ENCODE data around the gene RUFY4.

Gene RUFY4

GRCh38 chr2:218068721-218069334 is at the start of gene RUFY4:
Gene RUFY4, plus strand, starts transcription at chr2:218069253. Its CDS starts 1,353 bp downstream, at chr2:218070606.
- peak; percentile 50 to 62 for DNase-seq

GRCh38 chr2:218019411-218020060 is 49.5 kb upstream of the RUFY4 start:
- no peak for DNase-seq

GRCh38 chr2:218020281-218020680 is 48.8 kb upstream of the RUFY4 start:
- no peak for DNase-seq

GRCh38 chr2:218020966-218021535 is 48.0 kb upstream of the RUFY4 start:
- DNase-seq = no peak

- no peak for DNase-seq
Measured at GRCh38 chr2:218021536-218022071, 47.4 kb upstream of the RUFY4 start.

GRCh38 chr2:218022131-218022850 is 46.8 kb upstream of the RUFY4 start:
- DNase-seq = no peak

GRCh38 chr2:218022851-218023530 is 46.1 kb upstream of the RUFY4 start:
- no peak for DNase-seq

- no peak for DNase-seq
Measured at GRCh38 chr2:218023636-218024035, 45.4 kb upstream of the RUFY4 start.

GRCh38 chr2:218024336-218024735 is 44.7 kb upstream of the RUFY4 start:
- DNase-seq = no peak

- no peak for DNase-seq
Measured at GRCh38 chr2:218024871-218025270, 44.2 kb upstream of the RUFY4 start.

GRCh38 chr2:218026244-218026643 is 42.8 kb upstream of the RUFY4 start:
- no peak for DNase-seq

GRCh38 chr2:218026676-218027425 is 42.2 kb upstream of the RUFY4 start:
- DNase-seq = no peak

GRCh38 chr2:218027426-218028188 is 41.4 kb upstream of the RUFY4 start:
- DNase-seq = no peak

GRCh38 chr2:218028189-218028495 is 40.9 kb upstream of the RUFY4 start:
- no peak for DNase-seq

- no peak for DNase-seq
Measured at GRCh38 chr2:218028562-218029348, 40.3 kb upstream of the RUFY4 start.

GRCh38 chr2:218029366-218030360 is 39.4 kb upstream of the RUFY4 start:
- no peak for DNase-seq

- no peak for DNase-seq
Measured at GRCh38 chr2:218030409-218031195, 38.5 kb upstream of the RUFY4 start.

GRCh38 chr2:218031261-218031660 is 37.8 kb upstream of the RUFY4 start:
- DNase-seq = no peak
